CD14-positive monocyte (primary cell): Measurements from ENCODE around the gene MDM4. TPM values are rescaled to one million over a fixed set of nuclear protein-coding genes. Genes with fewer than 3 reads are reported as not detected.

Experiments
- DNase-seq, 3 donors: peaks; one replicate each; pipeline ENCODE4 v3.0.0-alpha.2; 2011 to 2022
- H2AFZ ChIP-seq: 2 replicates; pipeline ENCODE4 v1.6.0; 2012; ENCODE audit warnings: mild to moderate bottlenecking, low read depth, low read length, inconsistent platforms; ENCODE audit not compliant: insufficient read depth, poor library complexity, severe bottlenecking
- H3K27ac ChIP-seq, 2 donors: 1 replicate in 1 of 2; 2 replicates in 1 of 2; pipeline ENCODE4 v1.5.1; 2012 to 2013; ENCODE audit warnings: low read length in 2 of 2, control low read depth in 1 of 2, inconsistent platforms in 1 of 2, low read depth in 1 of 2, mild to moderate bottlenecking in 1 of 2
- H3K27me3 ChIP-seq, 2 donors: one replicate each; pipeline versions ENCODE4 v1.6.0 to v1.6.1; 2011 to 2013; ENCODE audit warnings: low read length in 2 of 2; ENCODE audit not compliant: control insufficient read depth in 2 of 2, insufficient read depth in 2 of 2
- H3K36me3 ChIP-seq, 2 donors: replicated peaks in 1 of 2; 1 replicate in 1 of 2; 2 replicates in 1 of 2; pipeline versions ENCODE4 v1.5.1 to v1.6.1; 2012 to 2013; ENCODE audit warnings: low read length in 2 of 2, control low read depth in 1 of 2, inconsistent platforms in 1 of 2, mild to moderate bottlenecking in 1 of 2; ENCODE audit not compliant: insufficient read depth in 2 of 2, control insufficient read depth in 1 of 2
- H3K4me1 ChIP-seq, 2 donors: 1 replicate in 1 of 2; 2 replicates in 1 of 2; pipeline versions ENCODE4 v1.5.1 to v1.6.1; 2012 to 2013; ENCODE audit warnings: low read length in 2 of 2, control low read depth in 1 of 2, inconsistent platforms in 1 of 2, mild to moderate bottlenecking in 1 of 2, moderate library complexity in 1 of 2; ENCODE audit not compliant: insufficient read depth in 2 of 2, control insufficient read depth in 1 of 2
- H3K4me2 ChIP-seq: replicated peaks from 2 replicates; pipeline ENCODE3; 2012; ENCODE audit warnings: low read length, moderate library complexity, mild to moderate bottlenecking; ENCODE audit not compliant: poor library complexity, severe bottlenecking; ENCODE audit errors: extremely low read depth
- H3K4me3 ChIP-seq, 3 experiments: fragments of 200-600 bp in 1 of 3; sonication (generic) in 1 of 3; replicated peaks in 1 of 3; 1 replicate in 2 of 3; 2 replicates in 1 of 3; pipeline ENCODE4 v1.5.1; 2011 to 2013; ENCODE audit warnings: low read length in 3 of 3, mild to moderate bottlenecking in 3 of 3, control low read depth in 2 of 3, low read depth in 2 of 3, inconsistent platforms in 1 of 3, moderate library complexity in 1 of 3
- H3K79me2 ChIP-seq: 2 replicates; pipeline ENCODE4 v1.6.0; 2012; ENCODE audit warnings: mild to moderate bottlenecking, control low read depth, inconsistent platforms, low read length, moderate library complexity; ENCODE audit not compliant: insufficient read depth
- H3K9ac ChIP-seq: 2 replicates; pipeline ENCODE4 v1.6.0; 2017; ENCODE audit warnings: low read length, mild to moderate bottlenecking; ENCODE audit not compliant: insufficient read depth, poor library complexity, severe bottlenecking
- H3K9me3 ChIP-seq, 2 donors: replicated peaks in 1 of 2; 1 replicate in 1 of 2; 2 replicates in 1 of 2; pipeline versions ENCODE4 v1.5.1 to v1.6.1; 2012 to 2013; ENCODE audit warnings: low read length in 2 of 2, control low read depth in 1 of 2; ENCODE audit not compliant: control insufficient read depth in 1 of 2, insufficient read depth in 1 of 2
- H4K20me1 ChIP-seq: 2 replicates; pipeline ENCODE4 v1.6.0; 2012; ENCODE audit warnings: mild to moderate bottlenecking, low read length, control low read depth, moderate library complexity; ENCODE audit not compliant: insufficient read depth
- H3K27ac Mint-ChIP-seq, 7 donors: one replicate each; pipeline ENCODE4 v1.8.0; 2020; ENCODE audit warnings: mild to moderate bottlenecking in 7 of 7, mixed read lengths in 7 of 7, moderate library complexity in 6 of 7, inconsistent platforms in 2 of 7
- H3K27me3 Mint-ChIP-seq, 3 donors: one replicate each; pipeline ENCODE4 v1.8.0; 2021 to 2022; ENCODE audit warnings: low read depth in 3 of 3, mild to moderate bottlenecking in 3 of 3, mixed read lengths in 3 of 3, moderate library complexity in 3 of 3, inconsistent platforms in 1 of 3
- H3K36me3 Mint-ChIP-seq, 2 donors: one replicate each; pipeline ENCODE4 v1.8.0; 2020; ENCODE audit warnings: mixed read lengths in 2 of 2, inconsistent platforms in 1 of 2, mild to moderate bottlenecking in 1 of 2
- H3K4me1 Mint-ChIP-seq: one replicate; pipeline ENCODE4 v1.8.0; 2020; ENCODE audit warnings: mild to moderate bottlenecking, mixed read lengths
- H3K4me3 Mint-ChIP-seq, 2 donors: one replicate each; pipeline ENCODE4 v1.8.0; 2020; ENCODE audit warnings: mild to moderate bottlenecking in 2 of 2, mixed read lengths in 2 of 2, moderate library complexity in 1 of 2
- H3K9me3 Mint-ChIP-seq, 7 donors: one replicate each; pipeline ENCODE4 v1.8.0; 2020 to 2022; ENCODE audit warnings: mixed read lengths in 7 of 7, mild to moderate bottlenecking in 6 of 7, moderate library complexity in 6 of 7, inconsistent platforms in 2 of 7
- WGBS: methylation state at CpG from one replicate; pipeline ENCODE4 v1.1.5; 2013; ENCODE audit warnings: missing lambda C conversion rate; ENCODE audit not compliant: insufficient coverage; 5-methylcytosine and 5-hydroxymethylcytosine counted together
- intact Hi-C, 2 donors: fragments of 100-400 bp; cut with micrococcal nuclease; formaldehyde crosslinking; loops; one replicate each; pipeline versions ENCODE4 v1.15.0 to v1.15.1; 2023
- polyA plus RNA-seq, 3 donors: library from polyadenylated mRNA; depleted of rRNA in 1 of 3; unstranded in 2 of 3; stranded (reverse) in 1 of 3; fragments of 300-500 nt in 2 of 3; fragments of >200 nt in 1 of 3; fragmentation: Illumina TruSeq in 2 of 3; gene quantifications; 1 replicate in 2 of 3; 2 replicates in 1 of 3; pipeline ENCODE4 v1.2.3, GENCODE V29; 2012 to 2021
- TF ChIP-seq, protein P1 (sequence below): fragments of 200-600 bp; IDR thresholded peaks from one replicate; pipeline ENCODE4 v1.8.0; 2022; ENCODE audit warnings: antibody characterized with exemption, mild to moderate bottlenecking

MDM4 gene
- polyA plus RNA-seq, 3 donors: 7.8 to 37.0 (median 10.2) TPM

DNA sequence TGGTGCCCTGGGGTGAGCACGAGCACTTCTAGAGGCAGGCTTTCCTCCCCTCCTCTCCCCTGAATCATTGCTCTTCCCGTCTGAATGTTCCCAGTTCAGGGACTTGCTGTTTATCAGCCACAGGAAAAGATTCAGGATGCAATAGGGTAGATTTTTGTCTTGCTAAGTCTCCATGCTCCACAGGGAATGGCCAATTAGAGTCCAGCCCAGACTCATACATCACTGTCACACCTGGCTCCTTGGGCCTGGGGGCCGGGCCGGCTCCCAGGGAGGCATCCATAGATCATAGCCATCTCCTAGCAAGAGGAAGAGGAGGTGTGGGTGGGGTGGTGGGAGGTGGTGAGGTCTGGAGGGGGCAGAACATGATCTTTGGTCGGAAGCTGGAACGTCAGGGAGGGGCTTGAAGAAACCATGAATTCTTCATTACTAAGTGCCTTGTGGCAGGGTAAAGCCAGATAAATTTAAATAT is 85.9 kb downstream of the MDM4 start:
- no peaks in the 10 kb centered on the region for H3K79me2 ChIP-seq
- H3K9me3 ChIP-seq: no peaks in the 10 kb centered on the region
- peaks cover 2 to 4% of the 10 kb centered on the region in 2 donors for H3K36me3 Mint-ChIP-seq
- peaks cover 5% of the 10 kb centered on the region for H3K4me1 Mint-ChIP-seq
- DNase-seq: no peak
- H3K4me3 ChIP-seq: no peak overlapping the region
- no peak overlapping the region for H3K4me2 ChIP-seq
- H3K27ac ChIP-seq: no peak overlapping the region
- no peak overlapping the region for H2AFZ ChIP-seq
- TF ChIP-seq, protein P1, sequence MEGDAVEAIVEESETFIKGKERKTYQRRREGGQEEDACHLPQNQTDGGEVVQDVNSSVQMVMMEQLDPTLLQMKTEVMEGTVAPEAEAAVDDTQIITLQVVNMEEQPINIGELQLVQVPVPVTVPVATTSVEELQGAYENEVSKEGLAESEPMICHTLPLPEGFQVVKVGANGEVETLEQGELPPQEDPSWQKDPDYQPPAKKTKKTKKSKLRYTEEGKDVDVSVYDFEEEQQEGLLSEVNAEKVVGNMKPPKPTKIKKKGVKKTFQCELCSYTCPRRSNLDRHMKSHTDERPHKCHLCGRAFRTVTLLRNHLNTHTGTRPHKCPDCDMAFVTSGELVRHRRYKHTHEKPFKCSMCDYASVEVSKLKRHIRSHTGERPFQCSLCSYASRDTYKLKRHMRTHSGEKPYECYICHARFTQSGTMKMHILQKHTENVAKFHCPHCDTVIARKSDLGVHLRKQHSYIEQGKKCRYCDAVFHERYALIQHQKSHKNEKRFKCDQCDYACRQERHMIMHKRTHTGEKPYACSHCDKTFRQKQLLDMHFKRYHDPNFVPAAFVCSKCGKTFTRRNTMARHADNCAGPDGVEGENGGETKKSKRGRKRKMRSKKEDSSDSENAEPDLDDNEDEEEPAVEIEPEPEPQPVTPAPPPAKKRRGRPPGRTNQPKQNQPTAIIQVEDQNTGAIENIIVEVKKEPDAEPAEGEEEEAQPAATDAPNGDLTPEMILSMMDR: no peak
- no peak overlapping the region for H3K4me3 Mint-ChIP-seq
- H3K4me1 ChIP-seq: no peaks in the 10 kb centered on the region
- H3K27me3 ChIP-seq: no peaks in the 10 kb centered on the region
- no CpG with 5 or more reads among the region's 6 CpGs for WGBS
- intact Hi-C loops: no loop called here
- H3K27me3 Mint-ChIP-seq: peaks cover 5 to 7% (median 5%) of the 10 kb centered on the region in 3 donors
- no peaks in the 10 kb centered on the region for H3K36me3 ChIP-seq
- H3K27ac Mint-ChIP-seq: no peak overlapping the region
- peaks cover 0 to 3% (median 0%) of the 10 kb centered on the region in 7 donors for H3K9me3 Mint-ChIP-seq
- H3K9ac ChIP-seq: no peak overlapping the region
- H4K20me1 ChIP-seq: no peaks in the 10 kb centered on the region

DNA sequence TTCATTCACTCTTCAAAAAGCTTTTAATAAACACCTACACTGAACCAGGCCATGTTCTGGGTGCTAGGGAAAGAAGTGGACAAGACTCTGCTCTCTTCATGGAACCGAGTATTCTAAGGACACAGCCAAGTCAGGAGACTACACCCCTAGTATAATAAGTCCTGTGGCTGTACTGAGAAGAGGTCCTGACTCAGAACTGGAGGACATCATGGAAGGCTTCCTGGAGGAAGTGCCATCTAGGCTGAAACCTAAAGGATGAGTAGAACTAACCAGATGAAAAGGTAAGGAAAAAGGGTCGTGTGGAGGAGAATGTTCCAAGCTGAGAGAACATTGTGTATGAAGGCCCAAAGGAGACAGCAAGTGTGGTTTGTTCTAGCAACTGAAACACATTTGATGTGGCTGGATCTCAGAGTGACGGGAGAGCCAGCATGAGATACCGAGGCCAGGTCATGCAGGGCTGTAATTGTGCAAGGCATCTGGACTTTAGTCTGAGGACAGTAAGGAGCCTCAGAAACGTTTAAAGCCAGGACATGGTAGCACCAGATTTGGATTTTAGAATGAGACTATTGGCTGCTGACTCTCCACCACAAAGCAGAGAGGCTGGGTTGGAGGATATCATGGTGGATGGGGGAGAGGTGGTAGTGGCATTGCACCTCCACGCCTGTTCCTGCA is 86.8 kb downstream of the MDM4 start:
- no peaks in the 10 kb centered on the region for H3K4me1 ChIP-seq
- TF ChIP-seq, protein P1: no peak
- H3K4me3 ChIP-seq: no peak overlapping the region
- 91% methylated on average over 4 of the region's 6 CpGs for WGBS
- no peaks in the 10 kb centered on the region for H3K79me2 ChIP-seq
- H3K9me3 ChIP-seq: no peaks in the 10 kb centered on the region
- H3K4me2 ChIP-seq: no peak overlapping the region
- peaks cover 5% of the 10 kb centered on the region for H3K4me1 Mint-ChIP-seq
- intact Hi-C loops: no loop called here
- no peaks in the 10 kb centered on the region for H3K36me3 ChIP-seq
- H3K27me3 Mint-ChIP-seq: peaks cover 6 to 15% (median 10%) of the 10 kb centered on the region in 3 donors
- no peak for DNase-seq
- H3K27ac ChIP-seq: no peak overlapping the region
- H3K9ac ChIP-seq: no peak overlapping the region
- H3K27me3 ChIP-seq: no peaks in the 10 kb centered on the region
- no peak overlapping the region for H3K4me3 Mint-ChIP-seq
- no peak overlapping the region for H2AFZ ChIP-seq
- no peaks in the 10 kb centered on the region for H4K20me1 ChIP-seq
- no peaks in the 10 kb centered on the region for H3K36me3 Mint-ChIP-seq
- H3K9me3 Mint-ChIP-seq: peaks cover 0 to 3% (median 1%) of the 10 kb centered on the region in 7 donors
- H3K27ac Mint-ChIP-seq: no peak overlapping the region
